ENCODE measurements around the gene TMEM38B. TPM values are rescaled to one million over a fixed set of nuclear protein-coding genes. Genes with fewer than 3 reads are reported as not detected.

TMEM38B gene
- total and polyA plus RNA-seq, 2 of the 8 experiments (the other 6 are each of a cell fraction or from before 2014, with no cell fraction given): 10.6 to 12.4 TPM

DNA sequence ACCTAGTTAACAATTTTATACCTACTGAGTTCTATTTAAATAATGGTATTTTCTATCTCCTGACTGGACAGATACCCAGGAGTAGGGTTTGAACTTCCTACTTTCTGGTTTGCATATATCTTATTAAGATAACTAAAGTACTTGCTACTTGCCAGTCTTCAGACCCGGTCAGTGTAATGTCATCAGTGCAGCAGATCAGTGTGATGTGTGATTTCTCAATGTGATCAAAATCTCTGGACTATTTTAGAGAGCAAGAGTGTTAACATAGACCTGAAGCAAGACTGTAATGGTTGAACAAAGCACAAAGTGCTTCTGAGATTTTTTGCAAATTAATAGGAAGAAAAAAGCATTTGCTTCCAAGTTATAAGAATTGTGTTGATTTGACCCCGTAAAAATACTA, 6.8 kb downstream of the TMEM38B start:
- ChIA-PET CTCF (ENCODE audit: partially characterized antibody) (interaction anchor here (0.6 to 0.8 kb wide), 2 partner anchors 43 to 272 kb away, joined by 3 read pairs; no protein-coding TSS in a partner anchor), POLR2A (ENCODE audit: partially characterized antibody) (no interaction called here)
- Histone ChIP-seq H3K14ac (ENCODE audit: insufficient read length) (no peak overlapping the region), H3K9me3 (ENCODE audit: insufficient read depth in 2 of 2, low read depth in 1 of 2, low read length in 1 of 2) (no peaks in the 10 kb centered on the region), H3K79me1 (ENCODE audit: low read depth, low read length) (no peaks in the 10 kb centered on the region), H3K27ac (ENCODE audit: low read depth, low read length) (no peak overlapping the region), H3K36me3 (ENCODE audit: control insufficient read depth in 2 of 4, insufficient read depth in 4 of 4, low read length in 3 of 4) (no peaks in the 10 kb centered on the region), H4K5ac (ENCODE audit: insufficient read length, low read depth, low read length) (no peak overlapping the region), H4K8ac (ENCODE audit: extremely low read depth, insufficient read depth, low read length) (no peak overlapping the region), H3K4me3 (ENCODE audit: extremely low read depth in 1 of 4, insufficient read depth in 2 of 4, low read depth in 3 of 4, low read length in 4 of 4) (no peak overlapping the region), H3K18ac (ENCODE audit: extremely low read depth, low read length) (no peak overlapping the region), H3K23me2 (ENCODE audit: low read depth, low read length) (no peaks in the 10 kb centered on the region), H3K4me1 (replicated peaks in 1 of 4; ENCODE audit: control insufficient read depth in 3 of 4, insufficient read depth in 4 of 4, low read length in 3 of 4) (no peaks in the 10 kb centered on the region), H3K4me2 (ENCODE audit: insufficient read depth in 1 of 2, low read depth in 2 of 2, low read length in 2 of 2) (no peak overlapping the region), H2AK5ac (ENCODE audit: low read depth, low read length) (no peak overlapping the region), H3K23ac (ENCODE audit: insufficient read length) (no peak overlapping the region), H3K27me3 (replicated peaks in 1 of 4; ENCODE audit: control insufficient read depth in 3 of 4, extremely low read depth in 1 of 4, insufficient read depth in 3 of 4, low read length in 3 of 4) (no peaks in the 10 kb centered on the region), H3K56ac (replicated peaks; ENCODE audit: insufficient read length, low read depth, low read length) (no peak overlapping the region), H4K20me1 (replicated peaks in 1 of 2; ENCODE audit: control insufficient read depth in 1 of 2, insufficient read depth in 2 of 2, low read length in 2 of 2) (no peaks in the 10 kb centered on the region), H2BK120ac (replicated peaks; ENCODE audit: low read depth, low read length) (no peak overlapping the region), H3K79me2 (ENCODE audit: control insufficient read depth in 1 of 2, insufficient read depth in 2 of 2, low read length in 2 of 2) (peaks cover 0 to 7% of the 10 kb centered on the region in 2 experiments; a peak in 1 of 4 replicates), H2BK12ac (ENCODE audit: low read depth, low read length) (no peak overlapping the region), H2BK5ac (ENCODE audit: low read depth, low read length) (no peak overlapping the region), H3K4ac (replicated peaks; ENCODE audit: insufficient read length, low read depth, low read length) (no peak overlapping the region), H2AFZ (ENCODE audit: low read length) (no peak overlapping the region), H2BK20ac (ENCODE audit: low read length) (no peak overlapping the region), H4K91ac (replicated peaks; ENCODE audit: insufficient read length, low read length) (no peak overlapping the region), H3K9ac (replicated peaks in 1 of 4; ENCODE audit: extremely low read depth in 1 of 4, low read depth in 3 of 4, low read length in 3 of 4) (no peak overlapping the region), H2BK15ac (ENCODE audit: low read length) (no peak overlapping the region)
- FAIRE-seq: no peak
- DNase-seq (ENCODE audit: low read depth in 1 of 2, low spot score in 2 of 2): no peak
- 88% methylated on average over 2 of the region's 2 CpGs; no CpG with 5 or more reads in 1 of the 2 experiments for WGBS, 2 experiments (ENCODE audit: extremely low coverage in 1 of 2, insufficient coverage in 1 of 2, insufficient read length in 1 of 2, insufficient replicate concordance in 2 of 2, low coverage in 1 of 2, low lambda C conversion rate in 2 of 2, missing lambda C conversion rate in 1 of 2)
- TF ChIP-seq GTF2F1 (IDR thresholded peaks at IDR 0.05; ENCODE audit: borderline replicate concordance, low read depth, low read length): no peak
- TF ChIP-seq PHF8 (conservative IDR thresholded peaks at IDR 0.05; ENCODE audit: low read depth, low read length): no peak
